ENCODE measurements around the gene MBTPS1. TPM values are rescaled to one million over a fixed set of nuclear protein-coding genes. Genes with fewer than 3 reads are reported as not detected.

Gene MBTPS1
- total and polyA plus RNA-seq, 10 of the 15 experiments (the other 5 are each of a cell fraction or from before 2014, with no cell fraction given): 1.3 to 43.9 (median 35.2) TPM

DNA sequence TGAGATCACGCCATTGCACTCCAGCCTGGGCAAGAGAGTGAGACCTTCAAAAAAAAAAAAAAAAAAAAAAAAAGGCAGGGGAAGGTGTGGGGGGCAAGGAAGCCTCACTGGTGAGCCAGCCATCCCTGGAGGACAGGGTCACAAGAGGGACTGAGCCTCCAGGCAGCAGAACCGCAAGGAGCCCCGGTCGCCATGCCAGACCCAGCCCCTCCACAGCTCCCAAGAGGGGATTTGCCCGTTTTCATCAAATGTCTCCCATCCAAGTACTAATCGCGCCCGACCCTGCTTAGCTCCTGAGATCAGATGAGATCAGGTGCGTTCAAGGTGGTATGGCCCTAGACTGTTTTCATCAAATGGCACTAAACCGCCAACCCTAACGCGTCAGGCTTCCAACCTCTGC lies 77.0 kb downstream of the MBTPS1 start:
- ChIA-PET POLR2A (no interaction called here), SMC1A (ENCODE audit: uncharacterized antibody, unreplicated experiment) (no interaction called here), CTCF (no interaction called here), RAD21 (ENCODE audit: unreplicated experiment) (no interaction called here)
- no peaks in the 10 kb centered on the region for H3K4me1 ChIP-seq (ENCODE audit: control insufficient read depth, insufficient read depth, low read length)
- no TSS peak for BruUV-seq (replicated peaks)
- H3K36me3 ChIP-seq (ENCODE audit: control insufficient read depth in 2 of 2, insufficient read depth in 2 of 2, low read length in 1 of 2): no peaks in the 10 kb centered on the region
- H3K9me3 ChIP-seq (replicated peaks; ENCODE audit: control insufficient read depth, insufficient read depth, low read length): no peaks in the 10 kb centered on the region
- DNase-seq (ENCODE audit: low read depth, low spot score) (no peak), ATAC-seq (no peak), FAIRE-seq (no peak)
- in situ Hi-C loops (cut with MboI) (no loop called here), intact Hi-C loops (cut with micrococcal nuclease; ENCODE audit: unreplicated experiment) (no loop called here)
- no peak overlapping the region for H3K4me2 ChIP-seq (ENCODE audit: control insufficient read depth, insufficient read depth)
- no peaks in the 10 kb centered on the region for H4K20me1 ChIP-seq (ENCODE audit: control insufficient read depth, insufficient read depth)
- no peaks in the 10 kb centered on the region for H3K79me2 ChIP-seq (ENCODE audit: control insufficient read depth, insufficient read depth, low read length)
- H3K27me3 ChIP-seq (replicated peaks in 1 of 2; ENCODE audit: control insufficient read depth in 2 of 2, insufficient read depth in 2 of 2, low read length in 1 of 2): no peaks in the 10 kb centered on the region; a peak in 4 of 4 replicates
- no peak overlapping the region for H3K27ac ChIP-seq (ENCODE audit: control insufficient read depth, insufficient read depth)
- H3K9ac ChIP-seq (ENCODE audit: control insufficient read depth, insufficient read depth, low read length): no peak overlapping the region
- H3K4me3 ChIP-seq: no peak overlapping the region
- WGBS (ENCODE audit: insufficient coverage, insufficient replicate concordance, low lambda C conversion rate, missing lambda C conversion rate): 65% methylated on average over 12 of the region's 12 CpGs
- H2AFZ ChIP-seq (ENCODE audit: control insufficient read depth, low read depth, low read length): no peak overlapping the region
- TF ChIP-seq HDAC2 (IDR thresholded peaks at IDR 0.05) (no peak), JUNB (IDR thresholded peaks at IDR 0.05) (no peak), NFYB (IDR thresholded peaks at IDR 0.05; ENCODE audit: insufficient read depth, low read depth, low read length) (no peak), IRF4 (IDR thresholded peaks at IDR 0.05; ENCODE audit: low read depth, low read length) (no peak), RBBP5 (conservative IDR thresholded peaks at IDR 0.05) (no peak), FOS (IDR thresholded peaks at IDR 0.05; ENCODE audit: borderline replicate concordance, extremely low read depth, insufficient read length) (no peak), STAT3 (IDR thresholded peaks at IDR 0.05; ENCODE audit: low read depth, low read length) (no peak), ZNF384 (IDR thresholded peaks at IDR 0.05; ENCODE audit: borderline replicate concordance, low read depth, low read length) (no peak)
- TF ChIP-seq, protein P1, sequence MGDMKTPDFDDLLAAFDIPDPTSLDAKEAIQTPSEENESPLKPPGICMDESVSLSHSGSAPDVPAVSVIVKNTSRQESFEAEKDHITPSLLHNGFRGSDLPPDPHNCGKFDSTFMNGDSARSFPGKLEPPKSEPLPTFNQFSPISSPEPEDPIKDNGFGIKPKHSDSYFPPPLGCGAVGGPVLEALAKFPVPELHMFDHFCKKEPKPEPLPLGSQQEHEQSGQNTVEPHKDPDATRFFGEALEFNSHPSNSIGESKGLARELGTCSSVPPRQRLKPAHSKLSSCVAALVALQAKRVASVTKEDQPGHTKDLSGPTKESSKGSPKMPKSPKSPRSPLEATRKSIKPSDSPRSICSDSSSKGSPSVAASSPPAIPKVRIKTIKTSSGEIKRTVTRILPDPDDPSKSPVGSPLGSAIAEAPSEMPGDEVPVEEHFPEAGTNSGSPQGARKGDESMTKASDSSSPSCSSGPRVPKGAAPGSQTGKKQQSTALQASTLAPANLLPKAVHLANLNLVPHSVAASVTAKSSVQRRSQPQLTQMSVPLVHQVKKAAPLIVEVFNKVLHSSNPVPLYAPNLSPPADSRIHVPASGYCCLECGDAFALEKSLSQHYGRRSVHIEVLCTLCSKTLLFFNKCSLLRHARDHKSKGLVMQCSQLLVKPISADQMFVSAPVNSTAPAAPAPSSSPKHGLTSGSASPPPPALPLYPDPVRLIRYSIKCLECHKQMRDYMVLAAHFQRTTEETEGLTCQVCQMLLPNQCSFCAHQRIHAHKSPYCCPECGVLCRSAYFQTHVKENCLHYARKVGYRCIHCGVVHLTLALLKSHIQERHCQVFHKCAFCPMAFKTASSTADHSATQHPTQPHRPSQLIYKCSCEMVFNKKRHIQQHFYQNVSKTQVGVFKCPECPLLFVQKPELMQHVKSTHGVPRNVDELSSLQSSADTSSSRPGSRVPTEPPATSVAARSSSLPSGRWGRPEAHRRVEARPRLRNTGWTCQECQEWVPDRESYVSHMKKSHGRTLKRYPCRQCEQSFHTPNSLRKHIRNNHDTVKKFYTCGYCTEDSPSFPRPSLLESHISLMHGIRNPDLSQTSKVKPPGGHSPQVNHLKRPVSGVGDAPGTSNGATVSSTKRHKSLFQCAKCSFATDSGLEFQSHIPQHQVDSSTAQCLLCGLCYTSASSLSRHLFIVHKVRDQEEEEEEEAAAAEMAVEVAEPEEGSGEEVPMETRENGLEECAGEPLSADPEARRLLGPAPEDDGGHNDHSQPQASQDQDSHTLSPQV (IDR thresholded peaks at IDR 0.05): no peak
- TF ChIP-seq, protein P2, sequence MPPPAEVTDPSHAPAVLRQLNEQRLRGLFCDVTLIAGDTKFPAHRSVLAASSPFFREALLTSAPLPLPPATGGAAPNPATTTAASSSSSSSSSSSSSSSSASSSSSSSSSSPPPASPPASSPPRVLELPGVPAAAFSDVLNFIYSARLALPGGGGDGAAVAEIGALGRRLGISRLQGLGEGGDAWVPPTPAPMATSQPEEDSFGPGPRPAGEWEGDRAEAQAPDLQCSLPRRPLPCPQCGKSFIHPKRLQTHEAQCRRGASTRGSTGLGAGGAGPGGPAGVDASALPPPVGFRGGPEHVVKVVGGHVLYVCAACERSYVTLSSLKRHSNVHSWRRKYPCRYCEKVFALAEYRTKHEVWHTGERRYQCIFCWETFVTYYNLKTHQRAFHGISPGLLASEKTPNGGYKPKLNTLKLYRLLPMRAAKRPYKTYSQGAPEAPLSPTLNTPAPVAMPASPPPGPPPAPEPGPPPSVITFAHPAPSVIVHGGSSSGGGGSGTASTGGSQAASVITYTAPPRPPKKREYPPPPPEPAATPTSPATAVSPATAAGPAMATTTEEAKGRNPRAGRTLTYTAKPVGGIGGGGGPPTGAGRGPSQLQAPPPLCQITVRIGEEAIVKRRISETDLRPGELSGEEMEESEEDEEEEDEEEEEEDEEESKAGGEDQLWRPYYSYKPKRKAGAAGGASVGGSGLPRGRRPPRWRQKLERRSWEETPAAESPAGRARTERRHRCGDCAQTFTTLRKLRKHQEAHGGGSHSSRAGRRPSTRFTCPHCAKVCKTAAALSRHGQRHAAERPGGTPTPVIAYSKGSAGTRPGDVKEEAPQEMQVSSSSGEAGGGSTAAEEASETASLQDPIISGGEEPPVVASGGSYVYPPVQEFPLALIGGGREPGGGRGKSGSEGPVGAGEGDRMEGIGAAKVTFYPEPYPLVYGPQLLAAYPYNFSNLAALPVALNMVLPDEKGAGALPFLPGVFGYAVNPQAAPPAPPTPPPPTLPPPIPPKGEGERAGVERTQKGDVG (CRISPR knock-in tag; IDR thresholded peaks at IDR 0.05): no peak
- TF ChIP-seq, protein P3, sequence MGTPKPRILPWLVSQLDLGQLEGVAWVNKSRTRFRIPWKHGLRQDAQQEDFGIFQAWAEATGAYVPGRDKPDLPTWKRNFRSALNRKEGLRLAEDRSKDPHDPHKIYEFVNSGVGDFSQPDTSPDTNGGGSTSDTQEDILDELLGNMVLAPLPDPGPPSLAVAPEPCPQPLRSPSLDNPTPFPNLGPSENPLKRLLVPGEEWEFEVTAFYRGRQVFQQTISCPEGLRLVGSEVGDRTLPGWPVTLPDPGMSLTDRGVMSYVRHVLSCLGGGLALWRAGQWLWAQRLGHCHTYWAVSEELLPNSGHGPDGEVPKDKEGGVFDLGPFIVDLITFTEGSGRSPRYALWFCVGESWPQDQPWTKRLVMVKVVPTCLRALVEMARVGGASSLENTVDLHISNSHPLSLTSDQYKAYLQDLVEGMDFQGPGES (IDR thresholded peaks at IDR 0.05): no peak
- TF ChIP-seq, protein P4, sequence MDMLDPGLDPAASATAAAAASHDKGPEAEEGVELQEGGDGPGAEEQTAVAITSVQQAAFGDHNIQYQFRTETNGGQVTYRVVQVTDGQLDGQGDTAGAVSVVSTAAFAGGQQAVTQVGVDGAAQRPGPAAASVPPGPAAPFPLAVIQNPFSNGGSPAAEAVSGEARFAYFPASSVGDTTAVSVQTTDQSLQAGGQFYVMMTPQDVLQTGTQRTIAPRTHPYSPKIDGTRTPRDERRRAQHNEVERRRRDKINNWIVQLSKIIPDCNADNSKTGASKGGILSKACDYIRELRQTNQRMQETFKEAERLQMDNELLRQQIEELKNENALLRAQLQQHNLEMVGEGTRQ (IDR thresholded peaks at IDR 0.05; ENCODE audit: borderline replicate concordance, low read depth, low read length): no peak
- TF ChIP-seq, protein P5, sequence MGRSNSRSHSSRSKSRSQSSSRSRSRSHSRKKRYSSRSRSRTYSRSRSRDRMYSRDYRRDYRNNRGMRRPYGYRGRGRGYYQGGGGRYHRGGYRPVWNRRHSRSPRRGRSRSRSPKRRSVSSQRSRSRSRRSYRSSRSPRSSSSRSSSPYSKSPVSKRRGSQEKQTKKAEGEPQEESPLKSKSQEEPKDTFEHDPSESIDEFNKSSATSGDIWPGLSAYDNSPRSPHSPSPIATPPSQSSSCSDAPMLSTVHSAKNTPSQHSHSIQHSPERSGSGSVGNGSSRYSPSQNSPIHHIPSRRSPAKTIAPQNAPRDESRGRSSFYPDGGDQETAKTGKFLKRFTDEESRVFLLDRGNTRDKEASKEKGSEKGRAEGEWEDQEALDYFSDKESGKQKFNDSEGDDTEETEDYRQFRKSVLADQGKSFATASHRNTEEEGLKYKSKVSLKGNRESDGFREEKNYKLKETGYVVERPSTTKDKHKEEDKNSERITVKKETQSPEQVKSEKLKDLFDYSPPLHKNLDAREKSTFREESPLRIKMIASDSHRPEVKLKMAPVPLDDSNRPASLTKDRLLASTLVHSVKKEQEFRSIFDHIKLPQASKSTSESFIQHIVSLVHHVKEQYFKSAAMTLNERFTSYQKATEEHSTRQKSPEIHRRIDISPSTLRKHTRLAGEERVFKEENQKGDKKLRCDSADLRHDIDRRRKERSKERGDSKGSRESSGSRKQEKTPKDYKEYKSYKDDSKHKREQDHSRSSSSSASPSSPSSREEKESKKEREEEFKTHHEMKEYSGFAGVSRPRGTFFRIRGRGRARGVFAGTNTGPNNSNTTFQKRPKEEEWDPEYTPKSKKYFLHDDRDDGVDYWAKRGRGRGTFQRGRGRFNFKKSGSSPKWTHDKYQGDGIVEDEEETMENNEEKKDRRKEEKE (IDR thresholded peaks at IDR 0.05): no peak

Data from GM12878 (cell line).